ENCODE results near the gene C2orf76.

C2orf76 gene

GRCh38 chr2:119337749-119338148 lies 28.9 kb downstream of the C2orf76 start:
- no peak for DNase-seq

GRCh38 chr2:119333833-119334232 lies 32.8 kb downstream of the C2orf76 start:
- no peak for DNase-seq

GRCh38 chr2:119333360-119333759 lies 33.3 kb downstream of the C2orf76 start:
- peak; percentile 45 for DNase-seq

- no peak for DNase-seq
These were observed 33.7 kb downstream of the C2orf76 start for GRCh38 chr2:119332953-119333352.

GRCh38 chr2:119327431-119327830 lies 39.2 kb downstream of the C2orf76 start:
- no peak for DNase-seq

- no peak for DNase-seq
These were observed 39.7 kb downstream of the C2orf76 start for GRCh38 chr2:119326938-119327337.

- DNase-seq, result no peak
These were observed 41.9 kb downstream of the C2orf76 start for GRCh38 chr2:119324685-119325270.

GRCh38 chr2:119323459-119323858 lies 43.2 kb downstream of the C2orf76 start:
- DNase-seq, result no peak

GRCh38 chr2:119319593-119319992 lies 47.0 kb downstream of the C2orf76 start:
- DNase-seq, result no peak

- no peak for DNase-seq
These were observed 49.1 kb downstream of the C2orf76 start for GRCh38 chr2:119317554-119317953.

- DNase-seq, result no peak
These were observed 50.6 kb downstream of the C2orf76 start for GRCh38 chr2:119316066-119316465.

GRCh38 chr2:119315241-119315925 lies 51.3 kb downstream of the C2orf76 start:
- no peak for DNase-seq

- no peak for DNase-seq
These were observed 54.8 kb downstream of the C2orf76 start for GRCh38 chr2:119311831-119312230.

- no peak for DNase-seq
These were observed 55.3 kb downstream of the C2orf76 start for GRCh38 chr2:119311371-119311770.

- no peak for DNase-seq
These were observed 57.8 kb downstream of the C2orf76 start for GRCh38 chr2:119308793-119309330.

- no peak for DNase-seq
These were observed 59.1 kb downstream of the C2orf76 start for GRCh38 chr2:119307419-119308140.

GRCh38 chr2:119306196-119306590 lies 60.4 kb downstream of the C2orf76 start:
- no peak for DNase-seq

- no peak for DNase-seq
These were observed 61.0 kb downstream of the C2orf76 start for GRCh38 chr2:119305497-119306195.

- no peak for DNase-seq
These were observed 61.8 kb downstream of the C2orf76 start for GRCh38 chr2:119304847-119305246.

- no peak for DNase-seq
These were observed 65.2 kb downstream of the C2orf76 start for GRCh38 chr2:119301413-119301812.

GRCh38 chr2:119295688-119296375 lies 70.8 kb downstream of the C2orf76 start:
- DNase-seq, result no peak

GRCh38 chr2:119294671-119295070 lies 72.0 kb downstream of the C2orf76 start:
- DNase-seq, result no peak

- no peak for DNase-seq
These were observed 72.7 kb downstream of the C2orf76 start for GRCh38 chr2:119293900-119294299.

Measured in OCI-M1 (cell line).